GM12873 (cell line): ENCODE measurements around the gene DPYD.

Source experiments
- TF ChIP-seq, protein P1 (sequence below): IDR thresholded peaks from 2 replicates; pipeline ENCODE4 v1.5.1; 2012; ENCODE audit warnings: low read depth, mild to moderate bottlenecking, moderate library complexity, low read length, control low read depth; ENCODE audit not compliant: insufficient read depth; ENCODE audit errors: missing control alignments

Gene DPYD

DNA sequence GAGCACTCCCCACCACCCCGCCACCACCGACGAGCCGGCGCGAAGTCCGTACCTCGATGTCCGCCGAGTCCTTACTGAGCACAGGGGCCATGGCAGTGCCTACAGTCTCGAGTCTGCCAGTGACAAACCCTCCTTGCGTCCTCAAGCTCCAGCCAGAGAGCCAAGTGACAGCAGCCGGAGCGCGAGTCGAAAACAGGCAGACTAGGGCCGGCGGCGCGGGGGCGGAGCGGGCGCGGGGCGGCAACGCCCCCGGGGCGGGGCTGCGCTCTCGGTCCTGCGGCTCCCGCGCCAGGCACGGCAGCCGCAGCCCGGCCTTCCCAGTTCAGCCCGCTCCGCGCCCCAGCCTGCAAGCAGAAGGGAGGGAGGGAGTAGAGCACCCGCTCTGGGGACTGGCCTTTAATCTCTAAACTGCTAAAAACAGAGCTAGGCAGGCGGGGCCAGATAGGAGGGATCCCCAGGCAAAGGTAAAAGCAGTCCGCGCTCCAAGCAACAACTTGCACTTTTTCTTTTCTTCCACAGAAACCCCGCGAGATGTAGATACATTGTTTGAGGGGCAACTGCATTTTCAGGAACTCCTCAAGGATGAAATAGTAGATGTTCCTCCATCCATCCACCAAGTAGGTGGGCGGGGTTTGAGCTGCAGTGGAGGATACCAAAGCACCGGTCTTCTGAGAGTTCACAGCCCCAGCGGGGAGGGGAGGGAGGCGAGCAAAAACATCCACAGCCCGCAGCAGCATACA lies at the start of gene DPYD:
DPYD (minus strand) TSS at position 203 of the 740 bp plus-strand sequence; CDS start at position 91, 112 bp downstream.
- TF ChIP-seq, protein P1, sequence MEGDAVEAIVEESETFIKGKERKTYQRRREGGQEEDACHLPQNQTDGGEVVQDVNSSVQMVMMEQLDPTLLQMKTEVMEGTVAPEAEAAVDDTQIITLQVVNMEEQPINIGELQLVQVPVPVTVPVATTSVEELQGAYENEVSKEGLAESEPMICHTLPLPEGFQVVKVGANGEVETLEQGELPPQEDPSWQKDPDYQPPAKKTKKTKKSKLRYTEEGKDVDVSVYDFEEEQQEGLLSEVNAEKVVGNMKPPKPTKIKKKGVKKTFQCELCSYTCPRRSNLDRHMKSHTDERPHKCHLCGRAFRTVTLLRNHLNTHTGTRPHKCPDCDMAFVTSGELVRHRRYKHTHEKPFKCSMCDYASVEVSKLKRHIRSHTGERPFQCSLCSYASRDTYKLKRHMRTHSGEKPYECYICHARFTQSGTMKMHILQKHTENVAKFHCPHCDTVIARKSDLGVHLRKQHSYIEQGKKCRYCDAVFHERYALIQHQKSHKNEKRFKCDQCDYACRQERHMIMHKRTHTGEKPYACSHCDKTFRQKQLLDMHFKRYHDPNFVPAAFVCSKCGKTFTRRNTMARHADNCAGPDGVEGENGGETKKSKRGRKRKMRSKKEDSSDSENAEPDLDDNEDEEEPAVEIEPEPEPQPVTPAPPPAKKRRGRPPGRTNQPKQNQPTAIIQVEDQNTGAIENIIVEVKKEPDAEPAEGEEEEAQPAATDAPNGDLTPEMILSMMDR = no peak

DNA sequence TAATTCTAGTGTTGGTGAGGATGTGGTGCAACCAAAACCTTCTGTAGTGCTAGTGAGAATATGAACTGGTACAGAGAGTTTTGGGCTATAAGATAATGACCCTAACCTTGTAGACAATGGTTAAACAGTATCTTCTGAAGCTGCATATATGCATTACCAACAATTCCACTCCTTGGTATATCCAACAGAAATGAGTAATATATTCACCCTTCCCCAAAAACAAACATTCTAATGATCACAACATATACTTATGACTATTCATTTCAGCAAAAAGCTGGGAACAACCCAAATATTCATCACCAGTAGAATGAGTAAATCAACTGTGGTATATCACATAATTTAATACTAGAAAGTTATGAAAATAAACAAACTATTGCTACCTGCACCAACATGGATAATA lies 39.6 kb upstream of the DPYD start:
- TF ChIP-seq, protein P1 = no peak

DNA sequence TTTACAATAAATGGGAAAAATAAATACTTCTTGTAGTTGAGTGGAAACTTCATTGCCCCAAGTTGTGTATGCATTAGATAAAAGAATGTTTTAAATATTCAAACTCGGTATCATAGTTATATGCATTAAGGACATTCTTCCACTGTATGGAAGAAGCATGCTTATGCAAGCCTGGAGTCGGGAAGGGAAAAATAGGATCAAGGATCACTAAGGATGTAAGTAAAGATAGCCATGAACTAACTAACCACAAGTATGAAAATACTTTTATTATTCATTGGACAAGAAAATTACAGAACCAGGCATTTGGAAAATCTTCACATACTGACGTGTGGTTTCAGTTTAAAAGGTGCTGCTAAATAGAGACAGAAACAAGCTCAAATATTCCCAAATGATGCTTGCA lies 26.9 kb upstream of the DPYD start:
- TF ChIP-seq, protein P1 = no peak

DNA sequence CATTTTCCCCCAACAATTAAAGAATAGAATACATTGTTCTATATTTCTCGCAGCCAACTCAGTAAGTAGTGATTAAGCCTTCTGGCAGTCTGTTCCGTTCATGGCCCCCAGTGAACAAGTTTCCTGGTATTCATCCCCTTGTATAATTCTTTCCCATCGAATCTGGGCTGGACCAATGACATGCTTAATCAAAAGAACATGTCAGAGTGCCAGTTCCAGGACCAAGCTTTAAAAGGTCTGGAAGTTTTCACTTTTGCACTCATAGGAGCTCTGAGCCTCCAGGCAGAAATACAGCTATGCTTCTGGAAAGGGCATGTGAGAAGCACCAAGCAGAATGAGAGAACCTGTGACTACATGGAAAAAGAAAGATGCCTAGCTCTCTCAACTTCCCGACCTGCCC lies 22.5 kb upstream of the DPYD start:
- TF ChIP-seq, protein P1 = no peak

DNA sequence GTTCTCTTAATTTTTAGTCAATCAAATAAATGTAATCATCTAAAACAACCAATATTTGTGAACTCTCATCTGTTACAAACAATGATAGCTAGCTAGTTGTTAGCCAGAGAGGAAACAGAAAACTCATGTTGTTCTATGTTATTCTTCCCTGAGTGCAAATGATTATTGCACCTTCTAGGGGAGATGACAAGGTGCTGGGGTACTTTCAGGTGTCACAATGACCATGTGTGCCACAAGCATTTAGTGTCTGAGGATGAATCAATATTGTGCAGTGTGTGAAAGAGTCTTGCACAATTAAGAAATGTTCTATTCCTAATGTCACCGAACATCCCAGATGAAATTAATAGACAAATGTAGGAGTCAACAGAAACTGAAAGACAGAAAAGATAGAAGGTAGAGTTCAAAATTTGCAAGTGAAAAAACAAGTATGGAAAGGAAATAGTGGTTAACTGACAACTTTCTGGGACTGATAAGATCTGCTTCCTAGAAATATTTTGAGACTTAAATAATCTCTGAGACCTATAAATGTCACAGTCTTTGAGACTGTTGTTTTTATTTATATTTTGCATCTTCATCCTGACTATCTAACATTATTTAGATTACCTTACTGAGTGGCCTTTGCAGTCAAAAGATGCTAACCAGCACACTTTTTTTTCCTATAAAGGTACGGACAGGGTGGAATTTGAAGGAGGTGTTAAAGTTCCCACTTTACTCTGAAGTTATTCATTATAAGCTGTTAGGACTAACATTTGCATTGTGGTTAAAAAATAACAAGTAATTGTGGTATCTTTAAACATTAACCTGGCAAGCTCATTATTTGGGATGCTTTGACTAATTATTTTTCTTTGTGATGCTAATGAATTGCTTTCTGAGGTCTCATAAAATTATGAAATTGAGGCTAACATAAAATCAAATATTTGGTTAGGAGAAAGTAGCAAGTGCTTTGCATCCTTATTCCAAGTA lies 21.6 kb upstream of the DPYD start:
- TF ChIP-seq, protein P1 = no peak

DNA sequence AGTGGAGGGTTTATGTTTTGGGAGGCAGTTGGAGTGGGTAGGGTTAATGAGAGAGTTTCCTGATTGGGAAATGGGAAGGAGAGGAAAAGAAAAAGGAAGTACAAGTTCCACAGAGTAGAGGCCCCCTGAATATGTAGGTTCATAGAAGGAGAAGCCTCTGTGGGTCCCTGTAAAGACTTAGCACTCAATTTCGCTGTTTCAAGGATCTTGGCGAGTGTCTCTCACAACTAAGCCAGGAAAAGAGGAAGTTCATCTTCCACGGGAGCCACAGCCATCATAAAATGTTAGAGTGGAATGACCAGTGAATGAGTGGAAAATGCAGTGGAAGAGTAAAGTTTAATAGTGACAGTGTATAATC lies 17.4 kb upstream of the DPYD start:
- TF ChIP-seq, protein P1 = no peak

DNA sequence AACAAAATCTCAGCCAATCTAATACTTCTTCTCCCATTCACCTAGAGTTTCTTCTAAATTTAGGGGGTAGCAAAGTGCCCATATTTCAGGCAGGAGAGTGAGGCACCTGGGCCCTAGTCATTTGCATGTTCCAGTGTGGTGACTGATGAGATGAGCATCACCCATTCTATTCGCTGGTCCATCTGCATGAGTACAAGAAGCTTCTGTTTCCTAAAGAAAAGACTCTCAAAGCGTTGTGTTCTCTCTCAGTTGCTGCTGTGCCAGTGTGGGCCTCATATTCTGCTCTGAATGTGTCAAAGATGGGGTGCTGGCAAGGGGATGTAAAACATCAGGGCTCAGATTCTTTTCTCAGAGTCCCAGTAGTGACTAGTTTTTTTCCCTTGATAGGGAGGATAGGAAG lies 16.1 kb upstream of the DPYD start:
- TF ChIP-seq, protein P1 = no peak
